GM18907 (cell line): ENCODE results near the gene EXD3.
"Not testable (repeated sequence)": the region's sequence is repeated elsewhere in the genome, so short reads cannot be mapped to it uniquely, and the experiment has no call there.

Source experiments
- ATAC-seq: cut with Tn5 transposase; IDR thresholded peaks from one replicate; pipeline ENCODE4 v1.9.1; 2021; ENCODE audit warnings: mild to moderate bottlenecking, moderate library complexity; ENCODE audit not compliant: unreplicated experiment

Gene EXD3

GRCh38 chr9:137383081-137383783, 39.7 kb downstream of the EXD3 start:
- no peak for ATAC-seq

- ATAC-seq = no peak
These were observed 40.4 kb downstream of the EXD3 start for GRCh38 chr9:137382444-137383080.

GRCh38 chr9:137381501-137382443, 41.2 kb downstream of the EXD3 start:
- no peak for ATAC-seq

GRCh38 chr9:137380606-137381005, 42.4 kb downstream of the EXD3 start:
- no peak for ATAC-seq

GRCh38 chr9:137380171-137380570, 42.8 kb downstream of the EXD3 start:
- ATAC-seq = no peak

- ATAC-seq = no peak
These were observed 43.2 kb downstream of the EXD3 start for GRCh38 chr9:137379761-137380161.

DNA sequence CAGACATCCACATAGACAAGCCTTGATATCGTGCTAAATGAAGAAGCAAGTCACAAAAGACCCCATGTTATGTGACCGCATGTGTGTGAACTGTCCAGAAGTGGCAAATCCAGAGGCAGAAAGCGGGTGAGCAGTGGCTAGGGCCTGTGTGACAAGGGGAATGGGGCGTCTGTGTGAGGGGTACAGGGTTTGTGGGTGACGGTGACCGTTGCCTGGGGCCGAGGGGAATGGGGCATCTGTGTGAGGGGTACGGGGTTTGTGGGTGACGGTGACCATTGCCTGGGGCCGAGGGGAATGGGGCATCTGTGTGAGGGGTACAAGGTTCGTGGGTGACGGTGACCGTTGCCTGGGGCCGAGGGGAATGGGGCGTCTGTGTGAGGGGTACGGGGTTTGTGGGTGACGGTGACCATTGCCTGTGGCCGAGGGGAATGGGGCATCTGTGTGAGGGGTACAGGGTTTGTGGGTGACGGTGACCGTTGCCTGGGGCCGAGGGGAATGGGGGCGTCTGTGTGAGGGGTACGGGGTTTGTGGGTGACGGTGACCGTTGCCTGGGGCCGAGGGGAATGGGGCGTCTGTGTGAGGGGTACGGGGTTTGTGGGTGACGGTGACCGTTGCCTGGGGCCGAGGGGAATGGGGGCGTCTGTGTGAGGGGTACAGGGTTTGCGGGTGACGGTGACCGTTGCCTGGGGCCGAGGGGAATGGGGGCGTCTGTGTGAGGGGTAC, 44.1 kb downstream of the EXD3 start:
- not testable (repeated sequence) for ATAC-seq

DNA sequence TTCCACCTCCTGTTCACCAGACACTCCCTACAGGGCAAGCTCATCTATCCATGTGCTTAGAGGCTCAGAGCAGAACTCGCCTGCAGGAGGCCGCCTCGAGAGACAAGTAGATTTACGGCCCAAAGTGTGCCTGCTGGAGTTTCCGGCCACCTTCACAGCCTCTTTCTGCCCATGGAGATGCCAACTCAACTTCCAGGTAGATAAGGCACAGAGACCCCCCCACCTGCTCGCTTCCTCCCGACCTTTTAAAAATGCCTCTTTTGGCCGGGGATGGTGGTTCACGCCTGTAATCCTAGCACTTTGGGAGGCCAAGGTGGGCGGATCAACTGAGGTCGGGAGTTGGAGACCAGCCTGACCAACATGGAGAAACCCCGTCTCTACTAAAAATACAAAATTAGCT, 46.6 kb downstream of the EXD3 start:
- ATAC-seq = no peak

DNA sequence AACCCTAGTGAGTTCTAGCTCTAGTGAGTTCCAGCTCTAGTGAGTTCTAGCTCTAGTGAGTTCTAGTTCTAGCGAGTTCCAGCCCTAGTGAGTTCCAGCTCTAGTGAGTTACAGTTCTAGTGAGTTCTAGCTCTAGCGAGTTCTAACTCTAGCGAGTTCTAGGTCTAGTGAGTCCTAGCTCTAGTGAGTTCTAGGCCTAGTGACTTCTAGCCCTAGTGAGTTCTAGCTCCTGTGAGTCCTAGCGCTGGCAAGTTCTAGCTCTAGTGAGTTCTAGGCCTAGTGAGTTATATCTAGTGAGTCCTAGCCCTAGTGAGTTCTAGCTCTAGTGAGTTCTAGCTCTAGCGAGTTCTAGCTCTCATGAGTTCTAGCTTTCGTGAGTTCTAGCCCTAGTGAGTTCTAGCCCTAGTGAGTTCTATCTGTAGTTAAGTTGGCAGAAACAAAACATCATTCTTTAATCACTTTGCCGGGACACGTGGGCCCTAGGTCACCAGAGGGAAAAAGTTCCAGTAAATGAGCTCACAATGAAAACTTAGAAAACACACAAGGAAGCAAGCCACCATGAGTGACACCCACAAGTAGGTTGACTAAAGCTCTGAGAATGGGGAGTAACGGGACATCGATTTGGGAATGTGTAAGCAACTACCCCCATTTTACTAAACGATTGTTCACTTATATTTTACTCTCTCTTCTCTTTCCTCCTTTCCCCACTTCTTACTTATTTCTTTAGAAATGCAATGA, 47.5 kb downstream of the EXD3 start:
- ATAC-seq = no peak

GRCh38 chr9:137374131-137374845, 48.7 kb downstream of the EXD3 start:
- no peak for ATAC-seq

GRCh38 chr9:137373611-137373980, 49.4 kb downstream of the EXD3 start:
- no peak for ATAC-seq

DNA sequence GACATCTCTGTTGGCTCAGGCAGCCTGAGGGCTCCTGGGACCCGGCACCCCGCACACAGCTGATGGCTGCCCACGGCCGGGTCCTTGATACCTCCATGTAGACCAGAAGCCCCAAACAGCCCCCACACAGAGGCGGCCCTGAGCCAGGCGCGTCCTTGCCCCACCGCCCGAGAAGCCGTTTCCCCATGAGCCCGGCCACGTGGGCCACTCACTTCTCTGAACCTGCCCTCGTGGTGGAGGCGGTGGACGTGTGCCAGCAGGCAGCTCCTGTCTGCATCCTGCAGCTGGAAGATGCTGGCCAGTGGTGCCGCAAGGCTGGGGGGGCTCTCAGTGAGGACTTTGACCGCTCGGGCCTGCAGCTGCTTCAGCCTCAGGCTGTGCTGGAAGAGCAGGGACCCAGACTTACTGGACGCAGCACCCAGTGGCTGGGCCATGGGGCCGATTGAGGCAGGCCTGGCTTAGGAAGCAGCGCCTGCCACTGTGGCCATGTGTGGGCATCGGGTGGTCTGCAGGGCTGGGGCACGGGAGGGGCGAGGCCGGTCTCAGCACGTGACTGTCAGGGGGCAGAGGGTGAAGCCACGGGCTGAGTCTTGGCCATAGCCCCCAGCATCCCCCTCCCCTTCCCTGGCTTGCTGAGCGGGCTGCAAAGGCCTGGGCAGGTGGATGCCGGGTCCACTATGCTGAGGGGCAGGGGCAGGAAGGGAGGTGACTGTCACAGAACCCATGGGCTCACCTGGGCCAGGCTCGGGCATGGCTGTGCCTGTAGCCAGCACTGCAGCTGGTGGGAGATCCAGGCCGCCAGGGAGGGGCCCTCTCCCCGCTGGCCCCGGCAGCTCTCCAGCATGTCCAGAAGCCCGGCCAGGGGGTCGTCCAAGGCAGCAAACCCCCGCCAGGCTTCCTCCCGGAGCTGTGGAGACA, 50.0 kb downstream of the EXD3 start:
- no peak for ATAC-seq

DNA sequence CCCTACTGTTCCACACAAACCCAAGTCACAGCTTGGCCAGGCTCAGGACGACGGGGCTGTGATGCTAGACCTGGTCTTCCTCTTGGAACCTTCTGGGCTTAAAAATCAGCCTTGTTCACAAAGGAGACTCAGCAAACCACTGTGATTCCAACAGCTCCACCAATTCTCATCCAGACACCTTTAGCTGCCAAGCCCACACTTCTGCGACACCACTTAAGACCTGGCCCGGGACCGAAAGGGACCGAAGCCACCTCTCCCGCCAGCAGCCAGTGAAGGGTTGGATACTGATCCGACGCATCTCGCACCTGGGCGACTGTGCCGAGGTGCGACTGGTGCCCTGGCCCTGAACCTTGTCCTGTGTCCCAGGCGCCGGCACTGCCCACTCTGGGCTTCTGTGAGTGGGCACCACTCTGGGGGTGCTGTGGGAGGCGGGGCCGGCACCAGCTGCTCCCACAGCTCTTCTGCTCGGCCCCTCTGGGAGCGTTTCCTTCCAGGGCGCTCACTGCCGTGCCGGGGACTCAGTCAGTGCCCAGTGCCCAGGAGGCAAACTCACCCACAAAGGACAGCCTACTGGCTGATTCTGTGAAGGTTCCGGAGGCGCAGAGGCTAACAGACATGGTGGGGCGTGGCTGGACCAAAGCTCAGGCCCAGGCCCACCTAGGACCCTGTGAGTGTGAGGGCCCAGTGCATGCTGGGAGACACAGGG, 50.9 kb downstream of the EXD3 start:
- ATAC-seq = no peak

GRCh38 chr9:137371521-137371941, 51.4 kb downstream of the EXD3 start:
- ATAC-seq = no peak

GRCh38 chr9:137370865-137371520, 52.0 kb downstream of the EXD3 start:
- no peak for ATAC-seq

- no peak for ATAC-seq
These were observed 52.8 kb downstream of the EXD3 start for GRCh38 chr9:137369911-137370764.
